Measurements from ENCODE around the gene AUNIP.

Gene AUNIP

GRCh38 chr1:25834894-25835293 is 24.4 kb downstream of the AUNIP start:
- no peak overlapping the region for H3K18ac ChIP-seq (ENCODE audit: low read depth in 1 of 2, low read length in 2 of 2)
- no peak overlapping the region for H3K27ac ChIP-seq (ENCODE audit: low read length, poor library complexity, severe bottlenecking)
- H3K14ac ChIP-seq (ENCODE audit: low read length in 2 of 2) = no peak overlapping the region
- no peak overlapping the region for H3K4me3 ChIP-seq (ENCODE audit: insufficient read depth in 1 of 2, low read depth in 1 of 2, low read length in 2 of 2)
- H4K8ac ChIP-seq (ENCODE audit: low read length) = no peak overlapping the region
- no peak overlapping the region for H2AK5ac ChIP-seq (ENCODE audit: low read length, severe bottlenecking)
- no peaks in the 10 kb centered on the region for H3K4me1 ChIP-seq (ENCODE audit: control insufficient read depth, insufficient read depth, low read depth, low read length)
- no peaks in the 10 kb centered on the region for H3K27me3 ChIP-seq (ENCODE audit: control insufficient read depth in 1 of 2, insufficient read depth in 1 of 2, low read length in 2 of 2)
- no peaks in the 10 kb centered on the region for H3K9me3 ChIP-seq (ENCODE audit: control insufficient read depth, low read length)
- H2AFZ ChIP-seq (ENCODE audit: low read depth, low read length) = no peak overlapping the region
- no peak overlapping the region for H4K91ac ChIP-seq (ENCODE audit: low read length)
- no peak overlapping the region for H3K4ac ChIP-seq (ENCODE audit: low read depth in 1 of 2, low read length in 2 of 2)
- no peak overlapping the region for H2BK12ac ChIP-seq (ENCODE audit: low read length in 2 of 2)
- H3K9ac ChIP-seq (ENCODE audit: low read length) = no peak overlapping the region
- H3K36me3 ChIP-seq (ENCODE audit: control insufficient read depth in 1 of 2, insufficient read depth in 2 of 2, low read depth in 1 of 2, low read length in 2 of 2) = peaks cover 17 to 63% of the 10 kb centered on the region in 2 experiments
- peaks cover 21% of the 10 kb centered on the region for H3K79me1 ChIP-seq (replicated peaks; ENCODE audit: low read length, poor library complexity, severe bottlenecking)
- H2BK120ac ChIP-seq (ENCODE audit: low read depth, low read length) = no peak overlapping the region
- H2BK5ac ChIP-seq (ENCODE audit: low read depth, low read length, poor library complexity, severe bottlenecking) = no peak overlapping the region
- no peak overlapping the region for H3K23ac ChIP-seq (ENCODE audit: low read length in 2 of 2)
- no peak overlapping the region for H2BK15ac ChIP-seq (ENCODE audit: low read depth, poor library complexity, severe bottlenecking)
- 93% methylated on average over 3 of the region's 3 CpGs for WGBS
- DNase-seq = no peak
- H3K4me2 ChIP-seq (ENCODE audit: low read length, poor library complexity, severe bottlenecking) = no peak overlapping the region

- WGBS = over 99% methylated on average over 5 of the region's 5 CpGs
These were observed 26.1 kb downstream of the AUNIP start for GRCh38 chr1:25833158-25833557.

GRCh38 chr1:25832336-25833037 is 26.8 kb downstream of the AUNIP start:
- Histone ChIP-seq H3K14ac (ENCODE audit: low read length in 2 of 2) (no peak overlapping the region), H2BK120ac (ENCODE audit: low read depth, low read length) (no peak overlapping the region), H3K4me3 (ENCODE audit: insufficient read depth in 1 of 2, low read depth in 1 of 2, low read length in 2 of 2) (no peak overlapping the region), H3K4me1 (ENCODE audit: control insufficient read depth, insufficient read depth, low read depth, low read length) (no peaks in the 10 kb centered on the region), H2BK12ac (ENCODE audit: low read length in 2 of 2) (no peak overlapping the region), H3K4ac (ENCODE audit: low read depth in 1 of 2, low read length in 2 of 2) (no peak overlapping the region), H3K18ac (ENCODE audit: low read depth in 1 of 2, low read length in 2 of 2) (no peak overlapping the region), H4K91ac (ENCODE audit: low read length) (no peak overlapping the region), H2BK5ac (ENCODE audit: low read depth, low read length, poor library complexity, severe bottlenecking) (no peak overlapping the region), H3K36me3 (ENCODE audit: control insufficient read depth in 1 of 2, insufficient read depth in 2 of 2, low read depth in 1 of 2, low read length in 2 of 2) (peaks cover 33 to 87% of the 10 kb centered on the region in 2 experiments), H3K23ac (ENCODE audit: low read length in 2 of 2) (no peak overlapping the region), H4K8ac (ENCODE audit: low read length) (no peak overlapping the region), H3K9ac (ENCODE audit: low read length) (no peak overlapping the region), H2BK15ac (ENCODE audit: low read depth, poor library complexity, severe bottlenecking) (no peak overlapping the region), H2AK5ac (ENCODE audit: low read length, severe bottlenecking) (no peak overlapping the region), H3K27ac (ENCODE audit: low read length, poor library complexity, severe bottlenecking) (no peak overlapping the region), H3K79me1 (replicated peaks; ENCODE audit: low read length, poor library complexity, severe bottlenecking) (peaks cover 22% of the 10 kb centered on the region), H3K9me3 (ENCODE audit: control insufficient read depth, low read length) (no peaks in the 10 kb centered on the region), H3K27me3 (ENCODE audit: control insufficient read depth in 1 of 2, insufficient read depth in 1 of 2, low read length in 2 of 2) (no peaks in the 10 kb centered on the region), H2AFZ (ENCODE audit: low read depth, low read length) (no peak overlapping the region), H3K4me2 (ENCODE audit: low read length, poor library complexity, severe bottlenecking) (no peak overlapping the region)
- DNase-seq = no peak
- WGBS = 63% methylated on average over 5 of the region's 6 CpGs

More at GRCh38 chr1:25833158-25833557, 26.1 kb downstream of the AUNIP start:
- Histone ChIP-seq H3K18ac (ENCODE audit: low read depth in 1 of 2, low read length in 2 of 2) (no peak overlapping the region), H3K36me3 (ENCODE audit: control insufficient read depth in 1 of 2, insufficient read depth in 2 of 2, low read depth in 1 of 2, low read length in 2 of 2) (peaks cover 30 to 81% of the 10 kb centered on the region in 2 experiments), H3K9ac (ENCODE audit: low read length) (no peak overlapping the region), H3K4me1 (ENCODE audit: control insufficient read depth, insufficient read depth, low read depth, low read length) (no peaks in the 10 kb centered on the region), H3K14ac (ENCODE audit: low read length in 2 of 2) (no peak overlapping the region), H2AFZ (ENCODE audit: low read depth, low read length) (no peak overlapping the region), H2BK15ac (ENCODE audit: low read depth, poor library complexity, severe bottlenecking) (no peak overlapping the region), H3K27me3 (ENCODE audit: control insufficient read depth in 1 of 2, insufficient read depth in 1 of 2, low read length in 2 of 2) (no peaks in the 10 kb centered on the region), H2BK120ac (ENCODE audit: low read depth, low read length) (no peak overlapping the region), H4K91ac (ENCODE audit: low read length) (no peak overlapping the region), H3K23ac (ENCODE audit: low read length in 2 of 2) (no peak overlapping the region), H2AK5ac (ENCODE audit: low read length, severe bottlenecking) (no peak overlapping the region), H3K4ac (ENCODE audit: low read depth in 1 of 2, low read length in 2 of 2) (no peak overlapping the region), H4K8ac (ENCODE audit: low read length) (no peak overlapping the region), H3K9me3 (ENCODE audit: control insufficient read depth, low read length) (no peaks in the 10 kb centered on the region), H3K4me2 (ENCODE audit: low read length, poor library complexity, severe bottlenecking) (no peak overlapping the region), H2BK12ac (ENCODE audit: low read length in 2 of 2) (no peak overlapping the region), H2BK5ac (ENCODE audit: low read depth, low read length, poor library complexity, severe bottlenecking) (no peak overlapping the region), H3K27ac (ENCODE audit: low read length, poor library complexity, severe bottlenecking) (no peak overlapping the region), H3K79me1 (replicated peaks; ENCODE audit: low read length, poor library complexity, severe bottlenecking) (peaks cover 22% of the 10 kb centered on the region), H3K4me3 (ENCODE audit: insufficient read depth in 1 of 2, low read depth in 1 of 2, low read length in 2 of 2) (no peak overlapping the region)
- DNase-seq = no peak

- Histone ChIP-seq H2BK15ac (ENCODE audit: low read depth, poor library complexity, severe bottlenecking) (no peak overlapping the region), H3K4ac (ENCODE audit: low read depth in 1 of 2, low read length in 2 of 2) (no peak overlapping the region), H2AK5ac (ENCODE audit: low read length, severe bottlenecking) (no peak overlapping the region), H3K23ac (ENCODE audit: low read length in 2 of 2) (no peak overlapping the region), H3K4me2 (ENCODE audit: low read length, poor library complexity, severe bottlenecking) (no peak overlapping the region), H3K79me1 (replicated peaks; ENCODE audit: low read length, poor library complexity, severe bottlenecking) (peaks cover 24% of the 10 kb centered on the region), H4K8ac (ENCODE audit: low read length) (no peak overlapping the region), H4K91ac (ENCODE audit: low read length) (no peak overlapping the region), H2BK12ac (ENCODE audit: low read length in 2 of 2) (no peak overlapping the region), H2AFZ (ENCODE audit: low read depth, low read length) (no peak overlapping the region), H3K9me3 (ENCODE audit: control insufficient read depth, low read length) (no peaks in the 10 kb centered on the region), H3K27ac (ENCODE audit: low read length, poor library complexity, severe bottlenecking) (no peak overlapping the region), H3K4me1 (ENCODE audit: control insufficient read depth, insufficient read depth, low read depth, low read length) (no peaks in the 10 kb centered on the region), H3K14ac (ENCODE audit: low read length in 2 of 2) (no peak overlapping the region), H2BK5ac (ENCODE audit: low read depth, low read length, poor library complexity, severe bottlenecking) (no peak overlapping the region), H3K9ac (ENCODE audit: low read length) (no peak overlapping the region), H3K36me3 (ENCODE audit: control insufficient read depth in 1 of 2, insufficient read depth in 2 of 2, low read depth in 1 of 2, low read length in 2 of 2) (peaks cover 41 to 90% of the 10 kb centered on the region in 2 experiments), H3K27me3 (ENCODE audit: control insufficient read depth in 1 of 2, insufficient read depth in 1 of 2, low read length in 2 of 2) (no peaks in the 10 kb centered on the region), H3K18ac (ENCODE audit: low read depth in 1 of 2, low read length in 2 of 2) (no peak overlapping the region), H2BK120ac (ENCODE audit: low read depth, low read length) (no peak overlapping the region), H3K4me3 (ENCODE audit: insufficient read depth in 1 of 2, low read depth in 1 of 2, low read length in 2 of 2) (no peak overlapping the region)
- WGBS = 34% methylated on average over 3 of the region's 5 CpGs
- no peak for DNase-seq
These were observed 27.6 kb downstream of the AUNIP start for GRCh38 chr1:25831569-25832196.

Data from mesenchymal stem cell (in vitro differentiated cells and primary cell).